ENCODE data around the gene ARID5B.

Gene ARID5B

GRCh38 chr10:61899997-61900828, 1.3 kb upstream of the ARID5B start:
- Histone ChIP-seq H3K79me2 (ENCODE audit: insufficient read depth, low read length) (no peaks in the 10 kb centered on the region), H3K9me3 (ENCODE audit: insufficient read depth, low read length, severe bottlenecking) (no peaks in the 10 kb centered on the region), H4K20me1 (ENCODE audit: insufficient read depth, low read length) (no peaks in the 10 kb centered on the region), H3K4me2 (ENCODE audit: insufficient read depth, low read length) (peak overlapping the region; percentile 95), H3K9ac (ENCODE audit: low read depth, low read length) (peak overlapping the region; percentile 62), H3K27ac (ENCODE audit: low read length) (peak overlapping the region; percentile 92), H3K27me3 (ENCODE audit: insufficient read depth, low read length, poor library complexity) (peaks cover 33% of the 10 kb centered on the region), H2AFZ (ENCODE audit: low read depth, low read length) (peak overlapping the region; percentile 97), H3K36me3 (ENCODE audit: insufficient read depth, low read length) (no peaks in the 10 kb centered on the region), H3K4me1 (ENCODE audit: insufficient read depth, low read length) (peaks cover 48% of the 10 kb centered on the region), H3K4me3 (ENCODE audit: low read depth in 1 of 2, low read length in 2 of 2) (peak overlapping the region; percentile 62 to 78; a peak in 3 of 4 replicates)
- ATAC-seq (ENCODE audit: insufficient read depth, low read depth), result peak; percentile 37
- peak; percentile 56 for DNase-seq
- no peak for TF ChIP-seq EZH2 (IDR thresholded peaks at IDR 0.05; ENCODE audit: borderline replicate concordance, low read depth, low read length, severe bottlenecking)
- TF ChIP-seq CTCF (IDR thresholded peaks at IDR 0.05; ENCODE audit: borderline replicate concordance, extremely low read depth, low read length, poor library complexity, severe bottlenecking), result no peak

GRCh38 chr10:61901829-61902444, 438 bp downstream of the ARID5B start:
- Histone ChIP-seq H2AFZ (ENCODE audit: low read depth, low read length) (peak overlapping the region; percentile 84), H3K27me3 (ENCODE audit: insufficient read depth, low read length, poor library complexity) (peaks cover 33% of the 10 kb centered on the region), H3K36me3 (ENCODE audit: insufficient read depth, low read length) (no peaks in the 10 kb centered on the region), H3K4me1 (ENCODE audit: insufficient read depth, low read length) (peaks cover 48% of the 10 kb centered on the region), H4K20me1 (ENCODE audit: insufficient read depth, low read length) (no peaks in the 10 kb centered on the region), H3K27ac (ENCODE audit: low read length) (peak overlapping the region; percentile 63), H3K9ac (ENCODE audit: low read depth, low read length) (peak overlapping the region; percentile 59), H3K4me3 (ENCODE audit: low read depth in 1 of 2, low read length in 2 of 2) (peak overlapping the region; percentile 13 to 78; a peak in 3 of 4 replicates), H3K4me2 (ENCODE audit: insufficient read depth, low read length) (peak overlapping the region; percentile 95), H3K9me3 (ENCODE audit: insufficient read depth, low read length, severe bottlenecking) (no peaks in the 10 kb centered on the region), H3K79me2 (ENCODE audit: insufficient read depth, low read length) (no peaks in the 10 kb centered on the region)
- DNase-seq (no peak), ATAC-seq (ENCODE audit: insufficient read depth, low read depth) (peak; percentile 7; the same call in 2 of the 3 replicates)
- no peak for TF ChIP-seq CTCF (IDR thresholded peaks at IDR 0.05; ENCODE audit: borderline replicate concordance, extremely low read depth, low read length, poor library complexity, severe bottlenecking)
- TF ChIP-seq EZH2 (IDR thresholded peaks at IDR 0.05; ENCODE audit: borderline replicate concordance, low read depth, low read length, severe bottlenecking), result peak; percentile 47

GRCh38 chr10:61902445-61903220, 1.1 kb downstream of the ARID5B start:
- peak overlapping the region; percentile 13 to 78; a peak in 3 of 4 replicates for H3K4me3 ChIP-seq (ENCODE audit: low read depth in 1 of 2, low read length in 2 of 2)

More at GRCh38 chr10:61902445-61903220, 1.1 kb downstream of the ARID5B start:
- peaks cover 33% of the 10 kb centered on the region for H3K27me3 ChIP-seq (ENCODE audit: insufficient read depth, low read length, poor library complexity)
- peak overlapping the region; percentile 84 for H2AFZ ChIP-seq (ENCODE audit: low read depth, low read length)
- no peaks in the 10 kb centered on the region for H3K9me3 ChIP-seq (ENCODE audit: insufficient read depth, low read length, severe bottlenecking)
- DNase-seq (peak; percentile 50), ATAC-seq (ENCODE audit: insufficient read depth, low read depth) (peak; percentile 54)
- H3K4me2 ChIP-seq (ENCODE audit: insufficient read depth, low read length), result peak overlapping the region; percentile 95
- no peaks in the 10 kb centered on the region for H4K20me1 ChIP-seq (ENCODE audit: insufficient read depth, low read length)
- H3K36me3 ChIP-seq (ENCODE audit: insufficient read depth, low read length), result no peaks in the 10 kb centered on the region
- H3K79me2 ChIP-seq (ENCODE audit: insufficient read depth, low read length), result no peaks in the 10 kb centered on the region
- H3K27ac ChIP-seq (ENCODE audit: low read length), result peak overlapping the region; percentile 63
- H3K9ac ChIP-seq (ENCODE audit: low read depth, low read length), result peak overlapping the region; percentile 59
- TF ChIP-seq EZH2 (IDR thresholded peaks at IDR 0.05; ENCODE audit: borderline replicate concordance, low read depth, low read length, severe bottlenecking) (no peak), CTCF (IDR thresholded peaks at IDR 0.05; ENCODE audit: borderline replicate concordance, extremely low read depth, low read length, poor library complexity, severe bottlenecking) (peak; percentile 59)
- H3K4me1 ChIP-seq (ENCODE audit: insufficient read depth, low read length), result peaks cover 48% of the 10 kb centered on the region
